ENCODE measurements around the gene MANSC1. TPM values are rescaled to one million over a fixed set of nuclear protein-coding genes. Genes with fewer than 3 reads are reported as not detected.

The MANSC1 gene
- total and polyA plus RNA-seq, 3 experiments from 2014 or later, result 0.31 to 0.49 (median 0.42) TPM

Other genes starting within 250 kb of the MANSC1 start
- 1 to 10 TPM in 1 of 2 experiments, under 1 TPM in 1; 0.94 to 2.4 TPM for gene LRP6, start 83.2 kb downstream of the MANSC1 start, total RNA-seq
- gene LRP6, start 83.2 kb downstream of the MANSC1 start, polyA plus RNA-seq, result 0.12 TPM
- 10 to 100 TPM; 36.4 to 39.7 TPM for gene BORCS5, start 6.8 kb upstream of the MANSC1 start, total RNA-seq
- 22.0 TPM for gene BORCS5, start 6.8 kb upstream of the MANSC1 start, polyA plus RNA-seq
- gene DUSP16, start 212.6 kb upstream of the MANSC1 start, total RNA-seq, result 10 to 100 TPM; 37.5 to 41.2 TPM
- 10.3 TPM for gene DUSP16, start 212.6 kb upstream of the MANSC1 start, polyA plus RNA-seq

Data from CD8-positive, alpha-beta memory T cell (primary cell).